ENCODE measurements around the gene GMDS. TPM values are rescaled to one million over a fixed set of nuclear protein-coding genes. Genes with fewer than 3 reads are reported as not detected.

Gene GMDS
- total and polyA plus RNA-seq, 7 donors = 2.8 to 6.6 (median 4.7) TPM

DNA sequence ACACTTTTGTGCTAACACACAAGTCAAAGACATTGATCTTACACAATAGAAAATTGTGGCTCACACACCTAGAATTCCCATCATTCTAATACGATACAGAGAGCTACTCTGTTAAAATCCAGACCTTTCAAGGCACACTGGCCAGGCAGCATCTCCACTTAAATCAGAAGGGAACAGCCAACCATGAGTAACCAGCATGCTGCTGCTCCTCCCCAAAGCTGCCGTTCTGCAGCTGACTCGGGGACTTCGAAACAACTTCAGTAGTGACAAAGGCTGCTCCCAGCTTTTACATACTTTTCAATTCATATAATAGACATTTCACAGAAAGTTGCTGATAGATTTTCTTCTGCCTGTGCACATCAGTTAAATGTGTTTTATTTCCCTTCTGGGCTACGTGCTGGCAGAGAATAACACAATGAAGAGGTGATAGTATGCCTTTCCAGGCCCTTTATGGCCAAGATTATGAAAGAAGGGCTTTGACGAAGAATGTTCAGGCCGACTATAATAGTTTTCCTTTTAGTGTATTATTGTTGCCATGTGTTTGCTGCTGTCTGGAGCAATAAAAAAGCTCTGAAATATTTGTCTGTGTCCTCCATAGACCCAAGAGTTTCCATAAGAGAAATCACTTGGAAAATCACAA is 159.0 kb downstream of the GMDS start:
- TF ChIP-seq, protein P1, sequence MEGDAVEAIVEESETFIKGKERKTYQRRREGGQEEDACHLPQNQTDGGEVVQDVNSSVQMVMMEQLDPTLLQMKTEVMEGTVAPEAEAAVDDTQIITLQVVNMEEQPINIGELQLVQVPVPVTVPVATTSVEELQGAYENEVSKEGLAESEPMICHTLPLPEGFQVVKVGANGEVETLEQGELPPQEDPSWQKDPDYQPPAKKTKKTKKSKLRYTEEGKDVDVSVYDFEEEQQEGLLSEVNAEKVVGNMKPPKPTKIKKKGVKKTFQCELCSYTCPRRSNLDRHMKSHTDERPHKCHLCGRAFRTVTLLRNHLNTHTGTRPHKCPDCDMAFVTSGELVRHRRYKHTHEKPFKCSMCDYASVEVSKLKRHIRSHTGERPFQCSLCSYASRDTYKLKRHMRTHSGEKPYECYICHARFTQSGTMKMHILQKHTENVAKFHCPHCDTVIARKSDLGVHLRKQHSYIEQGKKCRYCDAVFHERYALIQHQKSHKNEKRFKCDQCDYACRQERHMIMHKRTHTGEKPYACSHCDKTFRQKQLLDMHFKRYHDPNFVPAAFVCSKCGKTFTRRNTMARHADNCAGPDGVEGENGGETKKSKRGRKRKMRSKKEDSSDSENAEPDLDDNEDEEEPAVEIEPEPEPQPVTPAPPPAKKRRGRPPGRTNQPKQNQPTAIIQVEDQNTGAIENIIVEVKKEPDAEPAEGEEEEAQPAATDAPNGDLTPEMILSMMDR (IDR thresholded peaks at IDR 0.05) = no peak
- intact Hi-C loops (cut with DNase I) = no loop called here
- 73 to 76% (median 74%) methylated on average over 7 of the region's 7 CpGs for WGBS, 3 donors
- H3K27me3 ChIP-seq (ENCODE audit: insufficient read depth in 3 of 3, low read length in 2 of 3) = peaks cover 0 to 2% (median 0%) of the 10 kb centered on the region in 3 donors
- no peaks in the 10 kb centered on the region for H3K36me3 ChIP-seq (ENCODE audit: insufficient read depth in 1 of 2, low read depth in 1 of 2)
- ATAC-seq = no peak
- no peak for DNase-seq
- no peak overlapping the region for H3K27ac ChIP-seq
- H3K4me3 ChIP-seq = no peak overlapping the region
- no peaks in the 10 kb centered on the region for H3K9me3 ChIP-seq
- H3K4me1 ChIP-seq = no peaks in the 10 kb centered on the region

DNA sequence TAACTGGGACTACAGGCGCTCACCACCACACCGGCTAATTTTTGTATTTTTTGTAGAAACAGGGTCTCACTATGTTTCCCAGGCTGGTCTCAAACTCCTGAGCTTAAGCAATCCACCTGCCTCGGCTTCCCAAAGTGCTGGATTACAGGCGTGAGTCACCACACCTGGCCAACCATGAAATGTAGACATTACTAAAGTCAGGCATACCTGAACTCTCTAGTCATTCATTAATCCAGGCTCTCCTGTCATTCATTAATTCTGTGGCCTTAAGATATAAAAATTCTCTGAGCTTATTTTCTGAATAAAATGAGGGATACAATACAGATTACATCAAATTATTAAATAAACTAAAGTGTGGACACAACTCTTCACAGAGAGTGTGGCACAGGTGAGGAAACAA is 159.7 kb downstream of the GMDS start:
- DNase-seq = no peak
- Histone ChIP-seq H3K27me3 (ENCODE audit: insufficient read depth in 3 of 3, low read length in 2 of 3) (peaks cover 0 to 2% (median 0%) of the 10 kb centered on the region in 3 donors), H3K27ac (no peak overlapping the region), H3K4me1 (no peaks in the 10 kb centered on the region), H3K4me3 (no peak overlapping the region), H3K9me3 (no peaks in the 10 kb centered on the region), H3K36me3 (ENCODE audit: insufficient read depth in 1 of 2, low read depth in 1 of 2) (no peaks in the 10 kb centered on the region)
- ATAC-seq = no peak
- WGBS, 3 donors = 97 to 98% (median 97%) methylated on average over 4 of the region's 4 CpGs
- TF ChIP-seq, protein P1 (IDR thresholded peaks at IDR 0.05) = no peak
- intact Hi-C loops (cut with DNase I) = no loop called here

DNA sequence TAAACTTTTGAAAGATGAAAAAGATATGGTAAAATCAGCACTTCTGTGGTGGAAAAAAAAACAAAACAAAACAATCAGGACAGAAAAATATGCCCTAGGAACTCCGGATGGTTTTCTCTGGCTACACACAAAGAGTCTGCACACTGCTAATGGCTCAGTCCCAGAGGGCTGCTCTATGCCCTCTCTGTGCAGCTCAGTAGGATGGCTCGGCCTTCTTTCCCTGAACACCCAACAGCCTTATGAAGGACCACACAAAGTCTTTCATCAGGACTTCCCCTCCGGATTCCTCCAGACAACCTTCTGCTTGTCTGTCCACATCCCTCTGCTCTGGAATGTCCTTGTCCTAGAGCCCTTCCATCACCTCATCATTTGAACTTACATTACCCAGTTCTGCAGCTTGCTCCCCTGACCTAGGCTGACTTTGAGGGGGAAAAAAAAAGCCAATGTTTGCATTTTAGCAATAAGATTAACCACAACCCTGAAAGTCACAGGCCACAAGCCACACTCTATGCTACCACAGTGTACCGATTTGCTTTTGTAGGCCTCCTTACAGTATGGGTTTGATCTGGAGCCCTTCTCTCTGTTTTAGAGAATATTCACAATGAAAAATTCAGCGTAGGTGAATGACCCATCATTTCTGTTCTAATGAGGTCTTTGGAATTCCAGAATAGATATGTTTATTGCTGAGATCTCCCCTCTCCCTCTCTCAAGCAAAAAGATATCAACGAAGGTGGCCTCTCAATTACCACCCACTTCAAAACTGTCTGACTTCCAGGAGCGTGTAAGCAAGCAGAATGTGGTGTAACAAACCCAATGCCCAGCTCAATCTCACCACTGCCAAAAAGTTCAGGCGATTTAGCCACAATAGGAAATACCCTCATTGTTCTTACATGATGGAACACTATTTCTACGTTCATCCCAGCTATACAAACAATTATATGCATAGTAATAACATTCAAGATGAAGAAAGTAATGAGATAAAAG is 164.0 kb downstream of the GMDS start:
- Histone ChIP-seq H3K36me3 (ENCODE audit: insufficient read depth in 1 of 2, low read depth in 1 of 2) (no peaks in the 10 kb centered on the region), H3K4me3 (no peak overlapping the region), H3K9me3 (no peaks in the 10 kb centered on the region), H3K27me3 (ENCODE audit: insufficient read depth in 3 of 3, low read length in 2 of 3) (peaks cover 0 to 2% (median 0%) of the 10 kb centered on the region in 3 donors), H3K27ac (no peak overlapping the region), H3K4me1 (no peaks in the 10 kb centered on the region)
- intact Hi-C loops (cut with DNase I) = no loop called here
- WGBS, 3 donors = 85 to 90% (median 89%) methylated on average over 9 of the region's 9 CpGs
- TF ChIP-seq, protein P1 (IDR thresholded peaks at IDR 0.05) = no peak
- no peak for DNase-seq
- no peak for ATAC-seq

DNA sequence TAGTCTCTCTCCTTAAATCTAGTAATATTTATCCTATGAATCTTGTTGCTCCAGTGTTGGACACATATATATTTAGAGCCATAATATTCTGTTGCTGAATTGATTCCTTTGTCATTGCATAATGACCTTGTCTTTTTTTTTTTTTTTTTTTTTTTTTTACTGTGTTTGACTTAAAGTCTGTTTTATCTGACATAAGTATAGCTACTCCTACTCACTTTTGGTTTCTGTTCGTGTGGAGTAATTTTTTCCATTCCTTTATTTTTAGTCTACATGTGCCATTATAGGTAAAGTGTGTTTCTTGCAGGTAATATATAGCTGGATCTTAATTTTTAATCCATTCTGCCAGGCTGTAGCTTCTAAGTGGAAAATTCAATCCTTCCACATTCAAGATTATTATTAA is 166.5 kb downstream of the GMDS start:
- Histone ChIP-seq H3K27me3 (ENCODE audit: insufficient read depth in 3 of 3, low read length in 2 of 3) (no peaks in the 10 kb centered on the region), H3K27ac (no peak overlapping the region), H3K9me3 (no peaks in the 10 kb centered on the region), H3K4me1 (no peaks in the 10 kb centered on the region), H3K36me3 (ENCODE audit: insufficient read depth in 1 of 2, low read depth in 1 of 2) (no peaks in the 10 kb centered on the region), H3K4me3 (no peak overlapping the region)
- no peak for ATAC-seq
- no peak for DNase-seq
- TF ChIP-seq, protein P1 (IDR thresholded peaks at IDR 0.05) = no peak
- intact Hi-C loops (cut with DNase I) = no loop called here
- WGBS, 3 donors = 73 to 82% (median 81%) methylated on average over 1 of the region's 1 CpG

All from psoas muscle (tissue), 8 donors.